ENCODE results near the gene BARX2. TPM values are rescaled to one million over a fixed set of nuclear protein-coding genes. Genes with fewer than 3 reads are reported as not detected.

The BARX2 gene
- total and polyA plus RNA-seq, 2 of the 4 experiments (the other 2 are of a cell fraction) = not detected

- 40% methylated on average over 1 of the region's 13 CpGs; no CpG with 5 or more reads in 1 of the 2 experiments for WGBS, 2 experiments (ENCODE audit: extremely low coverage in 2 of 2, insufficient read length in 1 of 2)
- H2AK5ac ChIP-seq (ENCODE audit: low read depth, low read length) = no peak overlapping the region
These were observed 83.3 kb downstream of the BARX2 start for GRCh38 chr11:129458756-129459535.

More at GRCh38 chr11:129458756-129459535, 83.3 kb downstream of the BARX2 start:
- BruUV-seq (replicated peaks) = no TSS peak
- TF ChIP-seq CTCF (conservative IDR thresholded peaks at IDR 0.05; ENCODE audit: low read depth, low read length) = no peak
- TF ChIP-seq BHLHE40 (IDR thresholded peaks at IDR 0.05; ENCODE audit: low read depth, low read length) = no peak
- no peak for TF ChIP-seq RCOR1 (IDR thresholded peaks at IDR 0.05; ENCODE audit: insufficient replicate concordance, low read length)
- no peak for TF ChIP-seq ELK1 (IDR thresholded peaks at IDR 0.05; ENCODE audit: borderline replicate concordance, low read depth, low read length)
- TF ChIP-seq SMC3 (IDR thresholded peaks at IDR 0.05; ENCODE audit: low read depth, low read length) = no peak
- TF ChIP-seq FOS (IDR thresholded peaks at IDR 0.05; ENCODE audit: low read depth, low read length) = no peak
- TF ChIP-seq USF2 (IDR thresholded peaks at IDR 0.05; ENCODE audit: low read depth, low read length) = no peak
- no peak for TF ChIP-seq CEBPB (IDR thresholded peaks at IDR 0.05; ENCODE audit: low read depth, low read length)
- no peak for TF ChIP-seq RFX5 (IDR thresholded peaks at IDR 0.05; ENCODE audit: low read depth, low read length)
- TF ChIP-seq NFE2L2 (IDR thresholded peaks at IDR 0.05; ENCODE audit: low read depth, low read length) = no peak
- TF ChIP-seq POLR2A (IDR thresholded peaks at IDR 0.05; ENCODE audit: low read depth, low read length) = no peak
- no peak for TF ChIP-seq RAD21 (IDR thresholded peaks at IDR 0.05; ENCODE audit: low read length)
- no peak for TF ChIP-seq CHD1 (IDR thresholded peaks at IDR 0.05; ENCODE audit: low read depth, low read length)
- TF ChIP-seq MAFK (IDR thresholded peaks at IDR 0.05; ENCODE audit: low read depth, low read length) = no peak
- no peak for TF ChIP-seq MXI1 (IDR thresholded peaks at IDR 0.05; ENCODE audit: borderline replicate concordance, low read depth, low read length)
- Histone ChIP-seq H3K9me3 (ENCODE audit: control insufficient read depth, insufficient read depth, low read length) (peaks cover 11% of the 10 kb centered on the region), H3K14ac (replicated peaks; ENCODE audit: low read depth, low read length) (no peak overlapping the region), H3K4me1 (ENCODE audit: control insufficient read depth, insufficient read depth, low read length) (no peaks in the 10 kb centered on the region), H3K9me1 (ENCODE audit: insufficient read depth, low read length) (no peaks in the 10 kb centered on the region), H3K56ac (ENCODE audit: extremely low read depth, insufficient read depth, low read length) (no peak overlapping the region), H3K4me2 (ENCODE audit: low read depth, low read length) (no peak overlapping the region), H3K9ac (ENCODE audit: low read depth, low read length) (no peak overlapping the region), H3K27me3 (ENCODE audit: control insufficient read depth, insufficient read depth, low read length) (no peaks in the 10 kb centered on the region), H4K5ac (ENCODE audit: low read depth, low read length) (no peak overlapping the region), H2BK15ac (ENCODE audit: low read depth, low read length) (no peak overlapping the region), H2AK9ac (replicated peaks; ENCODE audit: low read depth, low read length, poor library complexity) (no peak overlapping the region), H3K18ac (ENCODE audit: low read depth, low read length) (no peak overlapping the region), H2BK20ac (ENCODE audit: low read depth, low read length) (no peak overlapping the region), H3K4me3 (ENCODE audit: insufficient read depth, low read depth, low read length) (no peak overlapping the region), H2AFZ (replicated peaks; ENCODE audit: low read length, poor library complexity) (no peak overlapping the region), H3K36me3 (ENCODE audit: control insufficient read depth, insufficient read depth, low read length) (no peaks in the 10 kb centered on the region), H3K27ac (ENCODE audit: insufficient read depth, low read length) (no peak overlapping the region), H3K23ac (ENCODE audit: low read depth, low read length) (no peak overlapping the region), H4K20me1 (ENCODE audit: insufficient read depth, low read length) (no peaks in the 10 kb centered on the region), H2BK5ac (ENCODE audit: low read depth, low read length, poor library complexity, severe bottlenecking) (no peak overlapping the region), H4K8ac (ENCODE audit: low read depth in 2 of 2, low read length in 2 of 2) (no peak overlapping the region), H2BK120ac (ENCODE audit: low read depth, low read length) (no peak overlapping the region), H3K4ac (ENCODE audit: low read depth, low read length) (no peak overlapping the region), H4K91ac (ENCODE audit: insufficient read depth, low read depth, low read length) (no peak overlapping the region), H3K79me1 (ENCODE audit: low read depth in 1 of 2, low read length in 2 of 2) (no peaks in the 10 kb centered on the region)
- DNase-seq = no peak
- ATAC-seq (ENCODE audit: low read depth) = no peak
- dilution Hi-C loops (cut with HindIII; ENCODE audit: low sequenced_read_pairs, unreplicated experiment) (no loop called here), in situ Hi-C loops (cut with MboI; ENCODE audit: low sequenced_read_pairs) (no loop called here), intact Hi-C loops (cut with micrococcal nuclease) (no loop called here)
- ChIA-PET POLR2A (ENCODE audit: unreplicated experiment) (no interaction called here), CTCF (no interaction called here)

Data from IMR-90 (cell line).